K562 (cell line): ENCODE results near the gene SYNGR3. TPM values are rescaled to one million over a fixed set of nuclear protein-coding genes. Genes with fewer than 3 reads are reported as not detected.

Experiments
- ATF1 ChIP-seq, 2 experiments: fragments of 450-650 bp in 1 of 2; IDR thresholded peaks; 2 replicates each; pipeline ENCODE4 v1.6.1; 2016; ENCODE audit warnings: missing compliant biosample characterization in 1 of 2, missing genetic modification characterization in 1 of 2
- BDP1 ChIP-seq: IDR thresholded peaks from 3 replicates; pipeline ENCODE4 v1.6.1; 2011; ENCODE audit not compliant: insufficient read length, insufficient read depth
- DEAF1 ChIP-seq: fragments of 450-650 bp; formaldehyde crosslinking; IDR thresholded peaks from 2 replicates; pipeline ENCODE4 v1.4.0; 2020; ENCODE audit warnings: mild to moderate bottlenecking, moderate library complexity
- FOXP4 ChIP-seq: sonication (generic); formaldehyde crosslinking; IDR thresholded peaks from 2 replicates; pipeline ENCODE4 v1.8.0; 2022; ENCODE audit warnings: mild to moderate bottlenecking, missing genetic modification reagents, borderline replicate concordance
- GATA2 ChIP-seq: sonication (generic); formaldehyde crosslinking; IDR thresholded peaks from 2 replicates; pipeline ENCODE4 v1.4.0; 2020; ENCODE audit warnings: mild to moderate bottlenecking, missing genetic modification reagents
- MTA3 ChIP-seq: fragments of 450-650 bp; formaldehyde crosslinking; IDR thresholded peaks from 2 replicates; pipeline ENCODE4 v1.6.1; 2017; ENCODE audit warnings: mild to moderate bottlenecking, borderline replicate concordance
- MYBL2 ChIP-seq, 2 experiments: fragments of 450-650 bp in 1 of 2; sonication (generic) in 1 of 2; formaldehyde crosslinking in 1 of 2; IDR thresholded peaks; 2 replicates each; pipeline versions ENCODE4 v1.6.1 to v1.8.1; 2017 to 2022; ENCODE audit warnings: borderline replicate concordance in 1 of 2, inconsistent platforms in 1 of 2, low read depth in 1 of 2, mild to moderate bottlenecking in 1 of 2, missing genetic modification reagents in 1 of 2, moderate library complexity in 1 of 2
- NFRKB ChIP-seq: fragments of 450-650 bp; IDR thresholded peaks from 2 replicates; pipeline ENCODE4 v1.6.1; 2016; ENCODE audit warnings: low read depth
- RAD21 ChIP-seq, 2 experiments: fragments of 250-450 bp in 1 of 2; fragments of 450-650 bp in 1 of 2; sonication (Bioruptor Pico) in 1 of 2; formaldehyde crosslinking in 1 of 2; IDR thresholded peaks in 1 of 2; conservative IDR thresholded peaks in 1 of 2; 2 replicates each; pipeline versions ENCODE4 v1.4.0 to v1.8.0; 2020 to 2022; ENCODE audit warnings: mild to moderate bottlenecking in 2 of 2, moderate library complexity in 1 of 2
- THRAP3 ChIP-seq: fragments of 450-650 bp; IDR thresholded peaks from 2 replicates; pipeline ENCODE4 v1.6.1; 2016; ENCODE audit warnings: mild to moderate bottlenecking, inconsistent platforms, borderline replicate concordance
- ZBTB5 ChIP-seq: fragments of 450-650 bp; IDR thresholded peaks from 2 replicates; pipeline ENCODE4 v1.6.1; 2017; ENCODE audit warnings: antibody characterized with exemption
- ZNF239 ChIP-seq: fragments of 250-450 bp; sonication (Bioruptor Pico); IDR thresholded peaks from 2 replicates; pipeline ENCODE4 v1.4.0; 2020; ENCODE audit warnings: mild to moderate bottlenecking
- ZNF324 ChIP-seq: fragments of 250-450 bp; sonication (Bioruptor Pico); IDR thresholded peaks from 2 replicates; pipeline ENCODE4 v1.4.0; 2020; ENCODE audit warnings: mild to moderate bottlenecking
- ZNF655 ChIP-seq: fragments of 250-450 bp; sonication (Bioruptor Pico); IDR thresholded peaks from 2 replicates; pipeline ENCODE4 v1.5.0; 2021
- ZSCAN29 ChIP-seq: fragments of 450-650 bp; IDR thresholded peaks from 2 replicates; pipeline ENCODE4 v1.6.1; 2017
- polyA plus RNA-seq, 8 experiments: library from polyadenylated mRNA; depleted of rRNA in 4 of 8; stranded (reverse) in 5 of 8; unstranded in 3 of 8; fragments of >200 nt; fragmentation: Nextera tagmentation in 2 of 8; fragmentation: Illumina TruSeq in 1 of 8; extraction: Ambion mirVana in 2 of 8; extraction: Trizol in 1 of 8; gene quantifications; 2 replicates each; pipeline versions ENCODE4 v1.2.1 to v1.2.3, GENCODE V29; 2011 to 2014; ENCODE audit warnings: inconsistent platforms in 1 of 8, missing spikeins in 1 of 8
- total RNA-seq, 7 experiments: library from RNA; depleted of rRNA in 6 of 7; stranded (reverse); fragments of >200 nt in 6 of 7; fragmentation: Illumina TruSeq in 2 of 7; extraction: Trizol in 2 of 7; gene quantifications; 2 replicates each; pipeline versions ENCODE4 v1.2.1 to v1.2.3, GENCODE V29; 2011 to 2021; ENCODE audit warnings: low replicate concordance in 1 of 7
- TF ChIP-seq, protein P1 (sequence below), 2 experiments: IDR thresholded peaks; 2 replicates each; pipeline ENCODE4 v1.6.1; 2012; ENCODE audit warnings: improper control_type of control experiment in 2 of 2, low read depth in 2 of 2, low read length in 2 of 2, borderline replicate concordance in 1 of 2

SYNGR3 gene
- total and polyA plus RNA-seq, 9 of the 15 experiments (the other 6 are each of a cell fraction or from before 2014, with no cell fraction given), result 3.7 to 69.2 (median 36.3) TPM

- 0 out of 2 replicates have a peak, but pooled peaks have one; percentile 41 for TF ChIP-seq FOXP4 (CRISPR knock-in tag)
- TF ChIP-seq BDP1, result no peak
- no peak for TF ChIP-seq GATA2 (CRISPR knock-in tag)
- no peak for TF ChIP-seq ZNF324 (CRISPR knock-in tag)
- TF ChIP-seq DEAF1 (CRISPR knock-in tag), result no peak
- TF ChIP-seq NFRKB, result no peak
- TF ChIP-seq ATF1 (CRISPR knock-in tag; IDR thresholded peaks at IDR 0.05), result no peak
- peak; percentile 74 for TF ChIP-seq ATF1 (tag; IDR thresholded peaks at IDR 0.05)
- no peak for TF ChIP-seq THRAP3
- no peak for TF ChIP-seq ZNF655
- TF ChIP-seq ZBTB5, result no peak
- TF ChIP-seq, protein P1, sequence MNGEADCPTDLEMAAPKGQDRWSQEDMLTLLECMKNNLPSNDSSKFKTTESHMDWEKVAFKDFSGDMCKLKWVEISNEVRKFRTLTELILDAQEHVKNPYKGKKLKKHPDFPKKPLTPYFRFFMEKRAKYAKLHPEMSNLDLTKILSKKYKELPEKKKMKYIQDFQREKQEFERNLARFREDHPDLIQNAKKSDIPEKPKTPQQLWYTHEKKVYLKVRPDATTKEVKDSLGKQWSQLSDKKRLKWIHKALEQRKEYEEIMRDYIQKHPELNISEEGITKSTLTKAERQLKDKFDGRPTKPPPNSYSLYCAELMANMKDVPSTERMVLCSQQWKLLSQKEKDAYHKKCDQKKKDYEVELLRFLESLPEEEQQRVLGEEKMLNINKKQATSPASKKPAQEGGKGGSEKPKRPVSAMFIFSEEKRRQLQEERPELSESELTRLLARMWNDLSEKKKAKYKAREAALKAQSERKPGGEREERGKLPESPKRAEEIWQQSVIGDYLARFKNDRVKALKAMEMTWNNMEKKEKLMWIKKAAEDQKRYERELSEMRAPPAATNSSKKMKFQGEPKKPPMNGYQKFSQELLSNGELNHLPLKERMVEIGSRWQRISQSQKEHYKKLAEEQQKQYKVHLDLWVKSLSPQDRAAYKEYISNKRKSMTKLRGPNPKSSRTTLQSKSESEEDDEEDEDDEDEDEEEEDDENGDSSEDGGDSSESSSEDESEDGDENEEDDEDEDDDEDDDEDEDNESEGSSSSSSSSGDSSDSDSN (IDR thresholded peaks at IDR 0.05; ENCODE audit: borderline replicate concordance in 1 of 2, low read depth in 2 of 2, low read length in 2 of 2), result 0 out of 4 replicates have a peak, but pooled peaks of 1 of the 2 experiments have one; percentile 25
- no peak for TF ChIP-seq MYBL2 (IDR thresholded peaks at IDR 0.05; ENCODE audit: low read depth)
- TF ChIP-seq MYBL2 (CRISPR knock-in tag; IDR thresholded peaks at IDR 0.05; ENCODE audit: borderline replicate concordance), result no peak
- peak; percentile 34; the same call in 1 of the 2 replicates for TF ChIP-seq ZNF239 (CRISPR knock-in tag)
- no peak for TF ChIP-seq ZSCAN29
- peak; percentile 73; the same call in 1 of the 2 replicates for TF ChIP-seq MTA3
- TF ChIP-seq RAD21 (CRISPR knock-in tag; conservative IDR thresholded peaks at IDR 0.05 in 1 of 2, IDR thresholded peaks at IDR 0.05 in 1 of 2), result peak; percentile 23 to 47; a peak in 2 of 4 replicates
Observed at GRCh38 chr16:1983544-1984346, 6.0 kb upstream of the SYNGR3 start, which contains the start of gene GFER (continued).
